ENCODE measurements around the gene RALGAPB.

GRCh38 chr20:38589967-38590675 lies 117.5 kb downstream of the RALGAPB start:
- TF ChIP-seq CTCF (conservative IDR thresholded peaks at IDR 0.05; ENCODE audit: low read depth in 2 of 2) (no peak), EZH2 (IDR thresholded peaks at IDR 0.05; ENCODE audit: low read depth, unreplicated experiment) (no peak), EZH2phosphoT487 (IDR thresholded peaks at IDR 0.05; ENCODE audit: unreplicated experiment) (no peak), POLR2AphosphoS5 (IDR thresholded peaks at IDR 0.05; ENCODE audit: low read depth) (no peak), REST (IDR thresholded peaks at IDR 0.05; ENCODE audit: unreplicated experiment) (no peak), CREB1 (CRISPR knock-in tag; IDR thresholded peaks at IDR 0.05; ENCODE audit: low read depth) (no peak)

Data from GM23338 (cell line).